HL-60/S4 treated with retinoic acid at 250 ng/mL for 4 days and 3 days (cell line): ENCODE measurements around the gene SPAG16.
"Not testable (repeated sequence)": the region's sequence is repeated elsewhere in the genome, so short reads cannot be mapped to it uniquely, and the experiment has no call there.

Experiments
- in situ Hi-C: fragments of 300-500 bp; cut with MboI; formaldehyde crosslinking; loops from 2 replicates; pipeline ENCODE4 v1.7.0; 2022; ENCODE audit warnings: low sequenced_read_pairs

Gene SPAG16

GRCh38 chr2:213980883-213981282 lies 696.6 kb downstream of the SPAG16 start:
- in situ Hi-C loops = no loop called here

GRCh38 chr2:213989207-213989606 lies 704.9 kb downstream of the SPAG16 start:
- in situ Hi-C loops = no loop called here

GRCh38 chr2:213991453-213992108 lies 707.3 kb downstream of the SPAG16 start:
- in situ Hi-C loops = no loop called here

- in situ Hi-C loops = no loop called here
Measured at GRCh38 chr2:213995400-213996105, 711.3 kb downstream of the SPAG16 start.

- in situ Hi-C loops = not testable (repeated sequence)
Measured at GRCh38 chr2:213998976-213999375, 714.7 kb downstream of the SPAG16 start.

- in situ Hi-C loops = no loop called here
Measured at GRCh38 chr2:214004463-214004862, 720.2 kb downstream of the SPAG16 start.

- in situ Hi-C loops = no loop called here
Measured at GRCh38 chr2:214005337-214005736, 721.1 kb downstream of the SPAG16 start.

GRCh38 chr2:214006601-214007000 lies 722.3 kb downstream of the SPAG16 start:
- in situ Hi-C loops = no loop called here

- in situ Hi-C loops = no loop called here
Measured at GRCh38 chr2:214011676-214012075, 727.4 kb downstream of the SPAG16 start.

- in situ Hi-C loops = no loop called here
Measured at GRCh38 chr2:214014551-214015220, 730.4 kb downstream of the SPAG16 start.

- in situ Hi-C loops = no loop called here
Measured at GRCh38 chr2:214019229-214019972, 735.1 kb downstream of the SPAG16 start.

GRCh38 chr2:214019973-214020345 lies 735.7 kb downstream of the SPAG16 start:
- in situ Hi-C loops = no loop called here

GRCh38 chr2:214029190-214029589 lies 744.9 kb downstream of the SPAG16 start:
- in situ Hi-C loops = no loop called here

GRCh38 chr2:214031566-214031965 lies 747.3 kb downstream of the SPAG16 start:
- in situ Hi-C loops = no loop called here

GRCh38 chr2:214034417-214034816 lies 750.2 kb downstream of the SPAG16 start:
- in situ Hi-C loops = no loop called here

GRCh38 chr2:214035091-214035852 lies 751.0 kb downstream of the SPAG16 start:
- in situ Hi-C loops = no loop called here

- in situ Hi-C loops = no loop called here
Measured at GRCh38 chr2:214035921-214036320, 751.7 kb downstream of the SPAG16 start.

- in situ Hi-C loops = no loop called here
Measured at GRCh38 chr2:214038186-214038585, 753.9 kb downstream of the SPAG16 start.

GRCh38 chr2:214050731-214051130 lies 766.5 kb downstream of the SPAG16 start:
- in situ Hi-C loops = no loop called here

- in situ Hi-C loops = no loop called here
Measured at GRCh38 chr2:214051585-214051984, 767.3 kb downstream of the SPAG16 start.

- in situ Hi-C loops = no loop called here
Measured at GRCh38 chr2:214052235-214052634, 768.0 kb downstream of the SPAG16 start.
